SU-DHL-6 (cell line): ENCODE data around the gene SETBP1.

ENCODE experiments used
- CTCF ChIP-seq: fragments of 200-600 bp; sonication (generic); IDR thresholded peaks from one replicate; pipeline ENCODE4 v1.5.1; 2017; ENCODE audit warnings: antibody characterized with exemption, mild to moderate bottlenecking, low read length, moderate library complexity; ENCODE audit not compliant: insufficient read depth, poor library complexity, severe bottlenecking
- EZH2phosphoT487 ChIP-seq: fragments of 200-600 bp; sonication (generic), shearing (Covaris generic); conservative IDR thresholded peaks from 2 replicates; pipeline ENCODE4 v1.6.1; 2018; ENCODE audit warnings: mild to moderate bottlenecking, antibody characterized with exemption, low read length, moderate library complexity, mixed read lengths

DNA sequence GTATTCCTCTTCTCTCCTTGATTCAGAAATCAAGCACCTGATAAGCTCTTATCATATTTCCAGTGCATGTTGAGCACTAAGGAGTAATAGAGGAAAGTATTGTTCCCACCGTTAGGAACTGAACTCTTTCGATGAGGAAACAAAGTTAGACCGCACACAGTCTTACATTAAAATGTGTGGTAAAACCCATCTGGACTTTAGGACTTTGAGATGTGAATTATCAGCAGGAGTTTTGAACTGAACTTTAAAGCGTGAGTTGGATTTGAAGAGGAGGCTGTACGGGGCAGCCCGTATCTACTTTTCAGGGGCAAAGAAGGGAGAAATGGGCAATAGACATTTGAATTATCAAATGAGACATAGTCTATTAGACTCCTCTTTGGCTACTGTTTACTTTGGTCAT is 134.4 kb downstream of the SETBP1 start:
- TF ChIP-seq EZH2phosphoT487, result no peak
- TF ChIP-seq CTCF, result no peak
